Measurements from ENCODE around the gene SLCO1C1.
"Not testable (repeated sequence)": the region's sequence is repeated elsewhere in the genome, so short reads cannot be mapped to it uniquely, and the experiment has no call there.

The SLCO1C1 gene

GRCh38 chr12:20695232-20695631, at the start of gene SLCO1C1:
Gene SLCO1C1, plus strand, starts transcription at chr12:20695332. Its CDS starts 4,245 bp downstream, at chr12:20699577.
- no peak for DNase-seq

GRCh38 chr12:20646239-20646827, 48.8 kb upstream of the SLCO1C1 start:
- no peak for DNase-seq

GRCh38 chr12:20653871-20654270, 41.3 kb upstream of the SLCO1C1 start:
- DNase-seq, result no peak

- DNase-seq, result peak; percentile 70
These were observed 38.5 kb upstream of the SLCO1C1 start for GRCh38 chr12:20656600-20656999.

- DNase-seq, result no peak
These were observed 37.6 kb upstream of the SLCO1C1 start for GRCh38 chr12:20657496-20657895.

- no peak for DNase-seq
These were observed 13.8 kb upstream of the SLCO1C1 start for GRCh38 chr12:20681334-20681733.

GRCh38 chr12:20696181-20696905, 1.2 kb downstream of the SLCO1C1 start:
- DNase-seq, result no peak

GRCh38 chr12:20701106-20701505, 6.0 kb downstream of the SLCO1C1 start:
- no peak for DNase-seq

GRCh38 chr12:20704860-20705259, 9.7 kb downstream of the SLCO1C1 start:
- DNase-seq, result no peak

- DNase-seq, result no peak
These were observed 16.7 kb downstream of the SLCO1C1 start for GRCh38 chr12:20711846-20712245.

GRCh38 chr12:20716037-20716436, 20.9 kb downstream of the SLCO1C1 start:
- DNase-seq, result peak; percentile 61

GRCh38 chr12:20716985-20717384, 21.9 kb downstream of the SLCO1C1 start:
- no peak for DNase-seq

- DNase-seq, result no peak
These were observed 23.2 kb downstream of the SLCO1C1 start for GRCh38 chr12:20718294-20718693.

GRCh38 chr12:20722142-20722541, 27.0 kb downstream of the SLCO1C1 start:
- no peak for DNase-seq

- no peak for DNase-seq
These were observed 36.1 kb downstream of the SLCO1C1 start for GRCh38 chr12:20731274-20731673.

- no peak for DNase-seq
These were observed 45.8 kb downstream of the SLCO1C1 start for GRCh38 chr12:20740972-20741371.

- DNase-seq, result no peak
These were observed 53.1 kb downstream of the SLCO1C1 start for GRCh38 chr12:20748198-20748597.

- no peak for DNase-seq
These were observed 55.9 kb downstream of the SLCO1C1 start for GRCh38 chr12:20751046-20751445.

- no peak for DNase-seq
These were observed 82.3 kb downstream of the SLCO1C1 start for GRCh38 chr12:20777420-20777819.

GRCh38 chr12:20778969-20779368, 83.8 kb downstream of the SLCO1C1 start:
- no peak for DNase-seq

GRCh38 chr12:20779971-20780370, 84.8 kb downstream of the SLCO1C1 start:
- DNase-seq, result not testable (repeated sequence)

GRCh38 chr12:20783796-20784357, 88.7 kb downstream of the SLCO1C1 start:
- not testable (repeated sequence) for DNase-seq

- no peak for DNase-seq
These were observed 97.8 kb downstream of the SLCO1C1 start for GRCh38 chr12:20792971-20793370.

GRCh38 chr12:20798554-20798953, 103.4 kb downstream of the SLCO1C1 start:
- no peak for DNase-seq
